GM18508 (cell line): Measurements from ENCODE around the gene NMUR1.
"Not testable (repeated sequence)": the region's sequence is repeated elsewhere in the genome, so short reads cannot be mapped to it uniquely, and the experiment has no call there.

Experiments used
- ATAC-seq: cut with Tn5 transposase; IDR thresholded peaks from one replicate; pipeline ENCODE4 v1.9.1; 2021; ENCODE audit warnings: moderate number of reproducible peaks; ENCODE audit not compliant: insufficient read depth, unreplicated experiment

The NMUR1 gene, protein sequence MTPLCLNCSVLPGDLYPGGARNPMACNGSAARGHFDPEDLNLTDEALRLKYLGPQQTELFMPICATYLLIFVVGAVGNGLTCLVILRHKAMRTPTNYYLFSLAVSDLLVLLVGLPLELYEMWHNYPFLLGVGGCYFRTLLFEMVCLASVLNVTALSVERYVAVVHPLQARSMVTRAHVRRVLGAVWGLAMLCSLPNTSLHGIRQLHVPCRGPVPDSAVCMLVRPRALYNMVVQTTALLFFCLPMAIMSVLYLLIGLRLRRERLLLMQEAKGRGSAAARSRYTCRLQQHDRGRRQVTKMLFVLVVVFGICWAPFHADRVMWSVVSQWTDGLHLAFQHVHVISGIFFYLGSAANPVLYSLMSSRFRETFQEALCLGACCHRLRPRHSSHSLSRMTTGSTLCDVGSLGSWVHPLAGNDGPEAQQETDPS

DNA sequence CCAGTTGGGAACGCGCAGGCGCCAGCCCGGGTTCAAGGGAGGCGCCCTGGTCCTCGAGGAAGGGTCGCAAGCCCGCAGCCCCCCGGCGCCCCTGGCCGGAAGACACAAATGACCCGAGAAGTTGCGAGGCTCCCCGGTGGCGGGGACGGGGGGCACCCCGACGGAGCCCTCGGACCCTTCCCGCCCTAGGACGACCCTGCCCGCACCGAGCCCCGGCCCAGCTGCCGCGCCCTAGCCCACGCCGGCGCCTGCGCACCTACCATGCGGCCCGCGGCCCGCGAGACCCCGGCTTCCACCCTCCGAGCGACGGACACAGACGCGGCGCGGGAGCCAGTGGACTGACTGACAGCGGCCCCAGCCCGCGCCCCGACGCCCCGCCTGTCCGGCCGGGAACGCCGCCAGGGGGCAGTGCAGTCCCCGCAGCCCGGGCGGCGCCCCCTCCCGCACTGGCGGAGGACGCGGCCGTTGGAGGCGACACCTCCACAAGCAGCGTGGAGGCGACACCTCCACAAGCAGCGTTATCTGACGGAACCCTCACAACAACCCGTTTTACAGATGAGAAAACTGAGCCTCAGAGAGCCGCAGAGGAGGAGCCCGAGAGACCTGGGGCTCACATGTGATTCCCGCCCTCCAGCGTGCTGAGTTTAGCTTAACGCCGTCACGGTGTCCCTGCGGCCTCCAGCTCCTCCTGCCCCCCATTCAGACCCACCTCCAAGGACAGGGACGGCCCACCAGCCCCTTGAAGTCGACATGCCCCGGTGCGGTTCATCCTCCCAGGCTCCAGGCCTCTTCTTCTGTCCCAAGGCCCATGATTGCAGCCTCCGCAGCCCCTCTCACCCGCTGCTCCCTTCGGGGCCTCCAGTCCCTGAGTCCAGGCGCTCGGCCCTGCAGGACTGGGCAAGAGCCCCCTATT lies at the start of gene NMUR1:
TSS of gene NMUR1 (minus strand) at position 347 of the 913 bp plus-strand sequence. CDS start at position 263, 84 bp downstream.
- ATAC-seq, result no peak

DNA sequence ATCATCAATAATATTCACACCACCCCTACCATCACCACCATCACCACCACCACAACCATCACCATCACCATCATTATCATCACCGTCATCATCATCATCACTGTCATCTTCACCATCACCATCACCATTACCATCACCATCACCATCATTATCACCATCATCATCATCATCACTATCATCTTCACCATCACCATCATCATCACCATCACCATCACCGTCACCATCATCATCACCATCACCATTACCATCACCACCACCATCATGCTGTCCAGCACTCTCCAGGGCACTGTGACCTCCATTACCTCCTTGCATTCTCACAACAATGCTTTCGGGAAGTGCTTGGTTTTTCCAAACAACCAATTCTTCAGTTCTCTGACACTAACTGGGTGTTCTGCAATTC lies 49.3 kb upstream of the NMUR1 start:
- ATAC-seq, result no peak

DNA sequence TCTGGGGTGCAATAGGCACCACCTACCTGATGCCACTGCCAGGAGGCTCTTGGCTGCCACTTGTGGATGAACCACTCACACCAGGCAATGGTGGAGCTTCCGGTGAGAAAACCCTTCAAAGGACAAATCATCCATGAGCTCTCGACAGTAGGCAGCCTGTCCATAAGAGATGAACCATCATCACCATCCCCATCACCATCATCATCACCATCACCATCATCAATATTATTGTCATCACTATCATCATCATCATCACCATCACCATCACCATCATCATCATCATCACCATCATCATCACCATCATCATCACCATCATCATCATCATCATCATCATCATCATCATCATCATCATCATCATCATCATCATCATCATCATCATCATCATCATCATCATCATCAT lies 48.4 kb upstream of the NMUR1 start:
- not testable (repeated sequence) for ATAC-seq

DNA sequence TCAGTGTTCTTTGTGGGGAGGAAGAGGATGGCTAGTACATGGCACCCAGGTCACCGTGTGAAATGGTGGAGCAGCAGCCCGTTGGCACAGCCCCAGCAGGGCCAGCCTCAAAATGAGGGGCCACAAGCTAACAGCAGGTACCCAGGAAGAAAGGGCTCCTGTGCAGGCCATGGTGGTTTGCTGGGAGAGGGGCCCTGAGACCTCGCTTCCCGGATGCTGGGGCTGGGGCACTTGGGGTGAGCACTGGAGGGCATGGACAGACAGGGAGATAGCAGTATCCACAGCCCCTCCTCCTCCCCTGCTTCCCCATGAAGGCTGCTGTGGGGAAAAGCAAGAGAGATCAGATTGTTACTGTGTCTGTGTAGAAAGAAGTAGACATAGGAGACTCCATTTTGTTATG lies 46.2 kb upstream of the NMUR1 start:
- no peak for ATAC-seq

DNA sequence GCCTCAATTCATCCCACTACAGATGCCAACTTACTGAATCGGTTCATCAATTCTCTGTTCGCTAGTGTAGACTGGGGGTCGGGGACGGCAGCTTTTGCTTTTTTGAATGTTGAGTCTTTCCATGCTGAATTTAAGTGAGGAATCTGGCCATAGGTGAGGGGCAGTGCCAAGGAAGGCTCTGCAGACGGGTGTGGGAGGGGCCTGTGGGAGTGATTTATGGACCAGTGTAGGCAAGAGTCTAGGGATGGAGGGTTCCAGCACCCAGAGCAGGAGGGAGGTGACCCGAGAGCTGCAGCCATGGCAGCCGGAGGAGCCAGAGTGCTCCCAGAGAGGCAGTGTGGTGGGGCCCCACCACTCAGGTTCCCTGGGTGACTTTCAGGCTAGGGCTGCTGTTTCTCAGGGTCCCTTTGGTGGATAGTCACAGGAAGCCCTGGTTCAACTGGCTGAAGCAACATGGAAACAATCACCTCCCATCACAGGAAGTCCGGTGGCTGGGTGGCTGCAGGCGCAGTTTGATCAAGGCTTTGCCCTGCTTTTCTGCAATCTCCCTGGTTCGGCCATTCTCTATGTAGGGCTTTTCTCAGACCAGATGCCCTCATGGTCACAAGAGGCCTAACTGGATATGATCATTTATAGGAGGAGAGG lies 45.5 kb upstream of the NMUR1 start:
- ATAC-seq, result no peak

DNA sequence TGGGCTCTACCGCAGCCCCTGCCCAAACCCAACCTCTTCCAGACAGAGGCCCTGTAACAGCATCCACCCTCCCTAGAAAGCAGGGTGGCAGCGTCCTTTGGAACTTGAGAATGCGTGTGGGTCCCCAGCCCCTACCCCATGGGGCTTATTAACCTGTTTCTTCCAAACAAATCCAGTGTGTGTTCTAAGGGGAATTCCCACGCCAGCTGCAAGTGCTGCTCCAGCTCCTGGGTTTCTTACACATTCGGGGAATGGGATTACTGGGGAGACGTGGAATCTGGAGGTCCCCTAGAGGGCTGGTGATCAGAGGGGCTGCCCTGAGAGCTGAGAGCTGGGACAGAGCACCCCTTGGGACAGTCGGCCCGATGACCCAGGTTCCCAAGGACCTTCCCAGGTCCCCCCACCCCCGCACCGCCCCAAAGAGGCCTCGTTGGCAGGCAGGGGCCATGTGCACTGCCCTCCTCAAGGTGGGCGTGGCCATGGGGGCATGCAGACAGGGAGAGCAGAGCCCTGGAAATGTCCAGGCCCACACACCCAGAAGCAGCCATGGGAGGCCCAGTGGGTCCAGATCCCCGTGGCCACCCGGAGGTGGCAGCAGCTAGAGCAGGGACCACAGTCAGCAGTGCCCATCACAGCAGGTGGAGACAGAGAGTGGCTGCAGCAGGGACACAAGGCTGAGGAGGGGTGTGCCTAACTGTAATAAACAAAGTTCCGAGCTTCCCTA lies 43.6 kb upstream of the NMUR1 start:
- no peak for ATAC-seq

DNA sequence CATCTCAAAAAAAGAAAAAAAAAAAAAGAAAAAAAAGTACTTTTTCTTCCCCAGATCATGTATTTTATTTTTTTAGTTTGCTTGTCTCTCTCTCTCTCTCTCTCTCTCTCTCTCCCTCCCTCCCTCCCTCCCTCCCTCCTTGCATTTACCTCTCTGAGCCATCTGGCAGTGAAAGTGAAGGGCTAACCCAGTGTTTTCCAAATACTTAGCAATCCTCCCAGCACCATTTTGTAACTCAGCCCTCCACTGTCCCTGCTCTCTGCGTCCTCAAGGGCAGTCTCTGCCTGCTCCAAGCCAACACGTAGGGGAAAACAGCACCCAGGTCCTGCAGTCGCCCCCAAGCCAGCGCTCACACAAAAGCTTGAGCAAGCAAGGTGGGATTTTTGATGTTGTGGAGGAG lies 42.9 kb upstream of the NMUR1 start:
- no peak for ATAC-seq

DNA sequence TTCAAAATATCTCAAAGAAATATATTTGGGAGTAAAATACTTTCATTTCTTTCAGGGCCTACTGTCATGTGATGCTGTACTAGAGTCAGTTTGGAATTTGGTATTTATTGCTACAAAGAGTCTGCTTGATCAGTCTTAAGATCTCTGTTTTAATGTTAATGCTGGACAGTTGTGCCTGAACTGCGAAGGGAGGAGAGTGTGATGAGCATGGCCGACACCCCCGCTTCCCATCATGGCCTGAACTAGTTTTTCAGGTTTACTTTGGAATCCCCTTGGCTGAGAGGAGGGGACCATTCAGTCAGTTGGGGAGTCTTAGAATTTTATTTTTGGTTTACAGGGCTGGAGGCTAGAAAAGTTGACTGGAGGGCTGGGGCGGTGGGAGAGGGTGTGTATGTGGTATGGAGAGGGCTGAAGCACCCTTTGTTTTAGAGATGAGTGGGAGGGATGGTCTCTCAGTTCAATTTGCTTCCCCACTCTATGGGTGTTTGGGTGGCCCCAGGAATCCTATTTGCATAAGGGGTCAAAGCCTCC lies 41.5 kb upstream of the NMUR1 start:
- no peak for ATAC-seq

DNA sequence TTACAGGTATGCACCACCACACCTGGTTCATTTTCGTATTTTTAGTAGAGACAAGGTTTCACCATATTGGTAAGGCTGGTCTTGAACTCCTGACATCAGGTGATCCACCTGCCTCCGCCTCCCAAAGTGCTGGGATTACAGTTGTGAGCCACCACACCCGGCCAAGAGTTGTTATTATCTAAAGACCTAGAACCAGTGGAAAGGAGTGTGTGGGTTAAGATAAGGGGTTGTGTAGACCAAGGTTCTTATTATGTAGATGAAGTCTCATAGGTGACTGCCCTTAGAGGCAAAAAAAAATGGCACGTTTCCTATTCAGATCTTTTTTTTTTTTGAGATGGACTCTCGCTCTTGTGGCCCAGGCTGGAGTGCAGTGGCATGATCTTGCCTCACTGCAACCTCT lies 40.7 kb upstream of the NMUR1 start:
- not testable (repeated sequence) for ATAC-seq

DNA sequence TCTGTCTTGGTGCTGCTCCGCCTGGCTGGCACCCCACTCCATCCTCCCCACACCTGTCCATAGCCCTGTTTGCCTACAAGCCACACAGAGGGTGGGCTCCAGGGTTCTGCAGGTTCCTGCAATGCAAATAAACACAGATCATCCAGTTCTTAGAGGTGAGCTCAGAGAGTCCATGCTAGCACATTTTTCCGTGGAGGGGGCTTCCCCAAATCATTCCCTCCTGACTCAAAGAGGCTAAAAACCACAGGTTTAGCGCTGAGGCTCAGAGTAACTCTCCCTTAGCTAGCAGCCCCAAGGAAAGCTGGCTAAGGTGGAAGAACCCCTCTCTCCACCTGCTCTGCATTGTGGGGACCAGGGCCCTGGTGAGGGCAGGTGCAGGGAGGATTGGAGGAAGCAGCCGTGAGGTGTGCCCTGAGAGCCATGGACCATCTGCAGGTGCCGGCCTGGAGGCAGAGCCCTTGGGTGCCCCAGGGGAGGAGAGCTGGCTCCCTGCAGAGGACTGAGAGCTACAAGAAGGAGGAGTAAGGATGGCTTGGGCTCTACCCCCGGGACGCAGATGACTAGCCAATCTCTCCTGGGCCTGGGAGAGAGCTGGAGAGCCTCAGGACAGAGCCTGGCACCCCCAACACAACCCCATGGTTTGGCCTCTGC lies 38.7 kb upstream of the NMUR1 start:
- no peak for ATAC-seq

DNA sequence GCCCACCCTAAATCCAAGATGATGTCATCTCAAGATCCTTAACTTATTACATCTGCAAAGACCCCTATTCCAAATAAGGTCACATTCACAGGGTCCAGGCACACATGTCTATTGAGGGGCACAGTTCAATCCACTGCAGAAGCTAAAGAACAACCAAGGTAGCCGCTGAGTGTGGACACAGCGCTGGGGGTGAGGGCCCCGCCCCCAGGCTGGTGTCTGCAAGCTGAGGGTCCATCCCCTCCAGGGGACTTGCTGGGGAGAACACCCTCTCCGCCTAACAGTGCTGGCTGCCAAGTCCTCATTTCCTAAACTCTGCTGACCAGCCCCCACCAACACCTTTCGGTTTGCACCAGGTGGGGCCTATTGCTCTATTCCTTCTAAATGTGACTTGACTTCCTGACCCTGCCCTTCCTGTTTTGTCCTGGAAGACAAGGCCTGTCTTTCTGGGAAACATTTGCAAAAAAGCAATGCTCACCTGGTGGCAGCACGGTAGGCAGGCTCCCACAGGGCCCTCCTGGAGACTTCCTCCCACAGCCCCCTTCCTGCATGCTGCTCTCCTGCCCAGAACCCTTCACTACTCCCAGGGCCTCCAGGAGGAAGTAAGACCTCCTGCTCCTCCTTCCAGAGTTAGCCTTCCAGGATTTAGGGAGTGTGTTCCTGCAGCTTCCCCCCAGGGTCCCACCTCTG lies 38.0 kb upstream of the NMUR1 start:
- ATAC-seq, result no peak

DNA sequence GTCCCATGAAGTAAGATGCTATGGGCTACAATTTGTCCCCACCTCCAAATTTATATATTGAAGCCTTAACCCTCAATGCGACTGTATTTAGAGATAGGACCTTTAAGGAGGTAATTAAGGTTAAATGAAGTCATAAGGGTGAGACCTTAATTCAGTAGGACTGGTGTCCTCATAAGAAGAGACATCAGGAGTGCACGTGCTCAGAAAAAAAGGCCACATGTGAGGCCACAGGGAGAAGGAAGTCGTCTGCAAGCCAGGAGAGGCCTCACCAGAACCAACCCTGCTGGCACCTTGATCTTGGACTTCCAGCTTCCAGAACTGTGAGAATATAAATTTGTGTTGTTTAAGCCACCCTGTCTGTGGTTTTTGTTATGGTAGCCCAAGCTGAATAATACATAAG lies 36.9 kb upstream of the NMUR1 start:
- ATAC-seq, result no peak

DNA sequence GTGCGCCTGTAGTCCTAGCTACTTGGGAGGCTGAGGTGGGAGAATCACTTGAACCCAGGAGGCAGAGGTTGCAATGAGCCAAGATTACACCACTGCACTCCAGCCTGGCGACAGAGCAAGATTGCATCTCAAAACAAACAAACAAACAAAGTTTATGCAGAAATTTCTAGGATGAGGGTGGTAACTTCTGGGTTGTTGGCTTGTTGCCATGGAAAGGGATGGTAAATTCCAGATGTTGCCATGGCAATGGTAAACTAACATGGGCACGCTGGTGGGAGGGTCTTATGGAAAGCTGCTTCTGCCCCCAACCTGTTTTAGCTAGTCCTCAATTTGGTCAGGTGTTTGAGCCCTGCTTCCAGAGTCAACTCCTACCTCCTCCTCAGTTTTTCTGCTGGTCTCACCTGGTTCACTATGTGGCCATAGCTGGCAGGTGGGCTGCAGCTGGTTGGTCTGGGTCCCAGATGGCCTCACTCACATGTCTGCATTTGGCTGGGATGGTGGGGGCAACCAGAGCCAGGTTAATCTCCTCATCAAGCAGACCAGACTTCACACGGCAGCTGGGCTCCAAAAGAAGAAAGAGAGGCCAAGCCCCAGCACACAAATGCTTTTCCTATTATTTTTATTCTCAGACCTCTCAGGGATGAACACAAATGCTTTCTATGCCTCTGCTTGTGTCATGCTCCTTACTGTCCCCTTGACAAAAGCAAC lies 35.8 kb upstream of the NMUR1 start:
- no peak for ATAC-seq

DNA sequence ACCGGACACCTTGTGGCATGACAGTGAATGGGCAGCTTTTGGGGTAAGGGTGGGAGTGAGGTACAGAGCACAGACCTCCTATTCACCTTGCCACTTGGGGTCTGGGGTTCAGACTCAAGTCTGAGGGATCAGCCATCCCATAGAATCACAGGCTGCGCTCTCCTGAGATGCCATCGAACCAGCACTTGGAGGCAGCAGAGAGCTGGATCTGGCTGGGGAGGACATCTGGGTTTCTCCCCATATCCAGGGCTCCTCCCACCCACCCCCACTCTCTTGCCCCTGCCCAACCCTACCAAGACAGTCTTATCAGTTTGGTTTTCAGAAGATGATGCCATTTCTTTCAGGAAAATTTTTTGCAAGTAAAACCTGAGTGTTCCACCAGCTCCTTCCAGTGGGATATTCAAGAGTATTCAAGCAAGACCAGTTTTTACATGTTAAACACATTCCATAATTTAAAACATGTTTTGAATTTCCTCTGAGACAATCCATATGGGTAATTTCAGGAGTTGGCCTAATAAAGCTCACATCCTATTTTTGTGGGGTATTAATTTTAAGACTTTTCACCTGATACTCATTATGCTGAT lies 33.2 kb upstream of the NMUR1 start:
- no peak for ATAC-seq

DNA sequence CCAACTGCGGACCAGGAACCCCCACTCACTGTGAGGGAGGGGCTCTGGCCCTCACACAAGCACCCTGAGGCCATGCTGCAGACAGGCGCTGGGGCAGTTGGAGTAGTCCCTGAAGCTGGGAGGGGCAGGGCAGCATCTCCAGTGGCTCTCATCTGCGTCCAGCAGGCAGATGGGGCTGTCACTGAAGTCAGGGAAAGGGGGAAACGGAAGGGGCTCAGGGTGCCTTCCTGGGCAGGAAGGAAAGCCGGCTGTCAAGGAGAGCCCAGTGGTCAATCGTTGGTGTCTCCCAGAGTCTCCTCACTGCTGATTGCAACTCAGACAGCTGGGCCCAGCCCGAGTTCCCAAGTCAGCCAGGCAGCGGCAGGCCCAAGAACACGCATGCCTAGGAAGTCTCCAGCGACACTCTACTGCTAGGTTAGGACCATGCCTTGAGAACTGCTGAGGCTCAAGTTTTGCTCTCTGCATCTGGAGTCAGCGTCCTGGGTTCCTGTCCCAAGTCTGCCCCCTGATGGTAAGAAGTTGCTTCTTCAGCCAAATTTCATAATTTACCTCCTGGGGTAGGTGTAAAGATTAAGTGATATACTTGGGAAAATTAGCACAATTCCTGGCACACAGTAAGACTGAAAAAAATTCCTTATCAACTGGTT lies 27.4 kb upstream of the NMUR1 start:
- no peak for ATAC-seq

DNA sequence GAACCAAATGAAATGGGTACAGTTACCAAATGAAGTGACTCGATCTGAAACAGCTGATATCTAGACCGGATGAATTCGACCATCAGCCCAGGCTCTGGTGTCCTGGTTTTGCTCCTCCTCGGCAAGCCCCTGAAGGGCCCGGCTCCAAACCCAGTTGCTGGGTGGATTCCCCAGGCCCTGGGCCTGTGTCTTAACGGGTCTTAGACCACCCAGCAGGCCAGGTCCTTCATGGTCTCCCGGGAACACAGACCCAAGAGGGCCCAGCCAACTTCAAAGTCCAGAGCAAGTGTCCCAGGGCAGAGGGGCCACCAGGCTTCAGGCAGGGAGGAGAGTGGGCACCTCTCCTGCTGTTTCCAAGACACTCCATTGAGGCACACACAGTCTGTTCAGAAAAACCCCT lies 26.7 kb upstream of the NMUR1 start:
- ATAC-seq, result no peak

DNA sequence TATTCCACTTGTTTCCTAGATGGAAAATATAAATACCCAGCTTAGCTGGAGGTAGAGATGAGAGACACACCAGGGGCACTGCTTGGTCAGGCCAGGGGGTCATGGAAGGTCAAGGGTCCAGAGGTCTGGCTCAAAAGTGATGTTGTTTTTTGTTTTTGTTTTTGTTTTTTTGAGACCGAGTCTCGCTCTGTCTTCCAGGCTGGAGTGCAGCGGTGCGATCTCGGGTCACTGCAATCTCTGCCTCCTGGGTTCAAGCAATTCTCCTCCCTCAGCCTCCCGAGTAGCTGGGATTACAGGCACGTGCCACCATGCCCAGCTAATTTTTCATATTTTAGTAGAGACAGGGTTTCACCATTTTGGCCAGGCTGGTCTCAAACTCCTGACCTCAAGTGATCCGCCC lies 26.3 kb upstream of the NMUR1 start:
- ATAC-seq, result not testable (repeated sequence)
